ENCODE data around the gene ALS2CL. TPM values are rescaled to one million over a fixed set of nuclear protein-coding genes. Genes with fewer than 3 reads are reported as not detected.

Gene ALS2CL
- total RNA-seq, 1 experiment from 2014 or later = 11.2 TPM

GRCh38 chr3:46626039-46626438 is 67.4 kb downstream of the ALS2CL start:
- H3K27me3 Mint-ChIP-seq (ENCODE audit: insufficient read depth, unreplicated experiment) = no peaks in the 10 kb centered on the region
- Histone ChIP-seq H3K9me3 (no peaks in the 10 kb centered on the region), H3K36me3 (ENCODE audit: control insufficient read depth, insufficient read depth, low read length) (no peaks in the 10 kb centered on the region), H3K4me3 (ENCODE audit: low read depth, low read length) (no peak overlapping the region), H3K27me3 (replicated peaks; ENCODE audit: control insufficient read depth, insufficient read depth, low read length) (no peaks in the 10 kb centered on the region), H3K4me1 (peaks cover 26% of the 10 kb centered on the region)
- no TSS peak for BruUV-seq (replicated peaks)
- DNase-seq = peak; percentile 63 to 76
- no peak for TF ChIP-seq CTCF (IDR thresholded peaks at IDR 0.05; ENCODE audit: insufficient read depth in 1 of 2, low read depth in 1 of 2, low read length in 1 of 2, severe bottlenecking in 1 of 2, unreplicated experiment in 1 of 2)
- ChIA-PET POLR2A (interaction anchor here (0.6 kb wide), 1 partner anchor 53 kb away, joined by 4 read pairs; no protein-coding TSS in a partner anchor), CTCF (no interaction called here)
- intact Hi-C loops (cut with micrococcal nuclease; ENCODE audit: unreplicated experiment) = loop anchor here (1.0 kb wide), 1 partner anchor 40 kb away; no protein-coding TSS in a partner anchor
- H3K36me3 Mint-ChIP-seq (ENCODE audit: insufficient read depth, unreplicated experiment) = no peaks in the 10 kb centered on the region
- H3K9me3 Mint-ChIP-seq (ENCODE audit: unreplicated experiment) = no peaks in the 10 kb centered on the region
- H3K27ac Mint-ChIP-seq (ENCODE audit: unreplicated experiment) = peak overlapping the region; percentile 72
- H3K4me3 Mint-ChIP-seq (ENCODE audit: unreplicated experiment) = no peak overlapping the region
- peaks cover 20% of the 10 kb centered on the region for H3K4me1 Mint-ChIP-seq (ENCODE audit: low read depth, unreplicated experiment)

GRCh38 chr3:46624975-46625490 is 68.4 kb downstream of the ALS2CL start:
- Mint-ChIP-seq H3K27me3 (ENCODE audit: insufficient read depth, unreplicated experiment) (no peaks in the 10 kb centered on the region), H3K9me3 (ENCODE audit: unreplicated experiment) (no peaks in the 10 kb centered on the region), H3K4me1 (ENCODE audit: low read depth, unreplicated experiment) (peaks cover 20% of the 10 kb centered on the region), H3K4me3 (ENCODE audit: unreplicated experiment) (no peak overlapping the region), H3K27ac (ENCODE audit: unreplicated experiment) (no peak overlapping the region), H3K36me3 (ENCODE audit: insufficient read depth, unreplicated experiment) (no peaks in the 10 kb centered on the region)
- CTCF ChIA-PET = interaction anchor here (0.6 kb wide), 1 partner anchor 14 kb away, joined by 3 read pairs; no protein-coding TSS in a partner anchor
- peaks cover 26% of the 10 kb centered on the region for H3K4me1 ChIP-seq
- no TSS peak for BruUV-seq (replicated peaks)
- intact Hi-C loops (cut with micrococcal nuclease; ENCODE audit: unreplicated experiment) = no loop called here
- no peaks in the 10 kb centered on the region for H3K27me3 ChIP-seq (replicated peaks; ENCODE audit: control insufficient read depth, insufficient read depth, low read length)
- H3K36me3 ChIP-seq (ENCODE audit: control insufficient read depth, insufficient read depth, low read length) = no peaks in the 10 kb centered on the region
- H3K4me3 ChIP-seq (ENCODE audit: low read depth, low read length) = no peak overlapping the region
- TF ChIP-seq CTCF (IDR thresholded peaks at IDR 0.05; ENCODE audit: insufficient read depth in 1 of 2, low read depth in 1 of 2, low read length in 1 of 2, severe bottlenecking in 1 of 2, unreplicated experiment in 1 of 2) = no peak
- POLR2A ChIA-PET = no interaction called here
- peak in 1 of 2 experiments; percentile 26 for DNase-seq
- no peaks in the 10 kb centered on the region for H3K9me3 ChIP-seq

GRCh38 chr3:46624533-46624932 is 68.9 kb downstream of the ALS2CL start:
- Mint-ChIP-seq H3K36me3 (ENCODE audit: insufficient read depth, unreplicated experiment) (no peaks in the 10 kb centered on the region), H3K27me3 (ENCODE audit: insufficient read depth, unreplicated experiment) (no peaks in the 10 kb centered on the region), H3K9me3 (ENCODE audit: unreplicated experiment) (no peaks in the 10 kb centered on the region), H3K27ac (ENCODE audit: unreplicated experiment) (no peak overlapping the region), H3K4me1 (ENCODE audit: low read depth, unreplicated experiment) (peaks cover 20% of the 10 kb centered on the region), H3K4me3 (ENCODE audit: unreplicated experiment) (no peak overlapping the region)
- peaks cover 26% of the 10 kb centered on the region for H3K4me1 ChIP-seq
- no peaks in the 10 kb centered on the region for H3K36me3 ChIP-seq (ENCODE audit: control insufficient read depth, insufficient read depth, low read length)
- ChIA-PET CTCF (interaction anchor here (0.7 kb wide), 1 partner anchor 37 kb away, joined by 6 read pairs; no protein-coding TSS in a partner anchor), POLR2A (no interaction called here)
- no peaks in the 10 kb centered on the region for H3K27me3 ChIP-seq (replicated peaks; ENCODE audit: control insufficient read depth, insufficient read depth, low read length)
- BruUV-seq (replicated peaks) = no TSS peak
- no peak for TF ChIP-seq CTCF (IDR thresholded peaks at IDR 0.05; ENCODE audit: insufficient read depth in 1 of 2, low read depth in 1 of 2, low read length in 1 of 2, severe bottlenecking in 1 of 2, unreplicated experiment in 1 of 2)
- no peaks in the 10 kb centered on the region for H3K9me3 ChIP-seq
- no peak overlapping the region for H3K4me3 ChIP-seq (ENCODE audit: low read depth, low read length)
- no peak for DNase-seq
- intact Hi-C loops (cut with micrococcal nuclease; ENCODE audit: unreplicated experiment) = no loop called here

All from Caco-2 (cell line).